ENCODE results near the gene ERP44. TPM values are rescaled to one million over a fixed set of nuclear protein-coding genes. Genes with fewer than 3 reads are reported as not detected.

Gene ERP44
- polyA plus RNA-seq, 3 donors: 18.4 to 74.0 (median 66.3) TPM

GRCh38 chr9:100029251-100029650 is 69.5 kb downstream of the ERP44 start:
- Mint-ChIP-seq H3K27ac (no peak overlapping the region), H3K27me3 (ENCODE audit: low read depth in 3 of 3) (no peaks in the 10 kb centered on the region)

GRCh38 chr9:100028201-100028784 is 70.5 kb downstream of the ERP44 start:
- no peaks in the 10 kb centered on the region for H3K9me3 ChIP-seq (replicated peaks in 1 of 2; ENCODE audit: control insufficient read depth in 1 of 2, insufficient read depth in 1 of 2, low read length in 2 of 2)
- H3K36me3 Mint-ChIP-seq: peaks cover 11 to 49% of the 10 kb centered on the region in 2 donors
- H3K4me2 ChIP-seq (replicated peaks; ENCODE audit: extremely low read depth, low read length, poor library complexity, severe bottlenecking): no peak overlapping the region
- H3K9me3 Mint-ChIP-seq: peaks cover 0 to 3% (median 0%) of the 10 kb centered on the region in 7 donors
- H3K4me1 Mint-ChIP-seq: peaks cover 25% of the 10 kb centered on the region
- H3K9ac ChIP-seq (ENCODE audit: insufficient read depth, low read length, poor library complexity, severe bottlenecking): no peak overlapping the region
- H2AFZ ChIP-seq (ENCODE audit: insufficient read depth, low read depth, low read length, poor library complexity, severe bottlenecking): no peak overlapping the region
- H4K20me1 ChIP-seq (ENCODE audit: insufficient read depth, low read length): peaks cover 65% of the 10 kb centered on the region
- WGBS (ENCODE audit: insufficient coverage): no CpG with 5 or more reads among the region's 2 CpGs
- DNase-seq: peak; percentile 42 to 64 (median 63)
- peaks cover 22% of the 10 kb centered on the region for H3K79me2 ChIP-seq (ENCODE audit: insufficient read depth, low read length)
- H3K4me3 ChIP-seq (replicated peaks in 1 of 3; ENCODE audit: low read depth in 2 of 3, low read length in 3 of 3): no peak overlapping the region
- peak overlapping the region in 3 of 7 donors; percentile 35 to 68 (median 37) for H3K27ac Mint-ChIP-seq
- peaks cover 0 to 51% of the 10 kb centered on the region in 2 donors for H3K36me3 ChIP-seq (replicated peaks in 1 of 2; ENCODE audit: control insufficient read depth in 1 of 2, insufficient read depth in 2 of 2, low read length in 2 of 2)
- peaks cover 6 to 23% of the 10 kb centered on the region in 2 donors for H3K4me1 ChIP-seq (ENCODE audit: control insufficient read depth in 1 of 2, insufficient read depth in 2 of 2, low read length in 2 of 2)
- intact Hi-C loops (cut with micrococcal nuclease): loop anchor here in 1 of 2 donors (10.0 kb wide), 1 partner anchor 187 kb away; no protein-coding TSS in a partner anchor
- no peaks in the 10 kb centered on the region for H3K27me3 Mint-ChIP-seq (ENCODE audit: low read depth in 3 of 3)
- H3K27me3 ChIP-seq (ENCODE audit: control insufficient read depth in 2 of 2, insufficient read depth in 2 of 2, low read length in 2 of 2): no peaks in the 10 kb centered on the region
- peak overlapping the region in 1 of 2 donors; percentile 25 for H3K27ac ChIP-seq (ENCODE audit: low read depth in 1 of 2, low read length in 2 of 2)
- H3K4me3 Mint-ChIP-seq: no peak overlapping the region
- peak; percentile 90 for TF ChIP-seq CTCF (IDR thresholded peaks at IDR 0.05)

More at GRCh38 chr9:100029251-100029650, 69.5 kb downstream of the ERP44 start:
- Mint-ChIP-seq H3K4me3 (no peak overlapping the region), H3K9me3 (peaks cover 0 to 3% (median 0%) of the 10 kb centered on the region in 7 donors), H3K36me3 (peaks cover 16 to 51% of the 10 kb centered on the region in 2 donors), H3K4me1 (peaks cover 25% of the 10 kb centered on the region)
- peaks cover 75% of the 10 kb centered on the region for H4K20me1 ChIP-seq (ENCODE audit: insufficient read depth, low read length)
- H3K79me2 ChIP-seq (ENCODE audit: insufficient read depth, low read length): peaks cover 30% of the 10 kb centered on the region
- H3K27me3 ChIP-seq (ENCODE audit: control insufficient read depth in 2 of 2, insufficient read depth in 2 of 2, low read length in 2 of 2): no peaks in the 10 kb centered on the region
- H3K27ac ChIP-seq (ENCODE audit: low read depth in 1 of 2, low read length in 2 of 2): peak overlapping the region in 1 of 2 donors; percentile 35
- no CpG with 5 or more reads among the region's 3 CpGs for WGBS (ENCODE audit: insufficient coverage)
- peaks cover 0 to 60% of the 10 kb centered on the region in 2 donors for H3K36me3 ChIP-seq (replicated peaks in 1 of 2; ENCODE audit: control insufficient read depth in 1 of 2, insufficient read depth in 2 of 2, low read length in 2 of 2)
- no peak overlapping the region for H3K9ac ChIP-seq (ENCODE audit: insufficient read depth, low read length, poor library complexity, severe bottlenecking)
- H2AFZ ChIP-seq (ENCODE audit: insufficient read depth, low read depth, low read length, poor library complexity, severe bottlenecking): no peak overlapping the region
- no peak for TF ChIP-seq CTCF (IDR thresholded peaks at IDR 0.05)
- H3K4me3 ChIP-seq (replicated peaks in 1 of 3; ENCODE audit: low read depth in 2 of 3, low read length in 3 of 3): no peak overlapping the region
- H3K9me3 ChIP-seq (replicated peaks in 1 of 2; ENCODE audit: control insufficient read depth in 1 of 2, insufficient read depth in 1 of 2, low read length in 2 of 2): no peaks in the 10 kb centered on the region
- H3K4me1 ChIP-seq (ENCODE audit: control insufficient read depth in 1 of 2, insufficient read depth in 2 of 2, low read length in 2 of 2): peaks cover 6 to 23% of the 10 kb centered on the region in 2 donors
- no peak overlapping the region for H3K4me2 ChIP-seq (replicated peaks; ENCODE audit: extremely low read depth, low read length, poor library complexity, severe bottlenecking)
- no peak for DNase-seq
- intact Hi-C loops (cut with micrococcal nuclease): loop anchor here in 1 of 2 donors (10.0 kb wide), 1 partner anchor 186 kb away; no protein-coding TSS in a partner anchor

All from CD14-positive monocyte (primary cell).